GM23338 (cell line): ENCODE results near the gene CMTM5. TPM values are rescaled to one million over a fixed set of nuclear protein-coding genes. Genes with fewer than 3 reads are reported as not detected.

ENCODE experiments used
- ATAC-seq: fragments of 200-7000 bp; cut with Tn5 transposase; 3 replicates; pipeline ENCODE4 v1.9.1; 2020
- DNase-seq: peaks from one replicate; pipeline ENCODE4 v3.0.0-alpha.2; 2015; ENCODE audit warnings: low spot score
- H2AFZ ChIP-seq: fragments of 200-600 bp; sonication (generic); 2 replicates; pipeline ENCODE4 v1.8.0; 2016; ENCODE audit warnings: antibody characterized with exemption, mild to moderate bottlenecking, moderate library complexity
- H3F3A ChIP-seq: fragments of 200-600 bp; sonication (generic); replicated peaks from 2 replicates; pipeline ENCODE4 v1.8.0; 2017; ENCODE audit warnings: antibody characterized with exemption, mixed run types, low read depth
- H3K27ac ChIP-seq: fragments of 200-600 bp; sonication (generic); 2 replicates; pipeline ENCODE4 v1.6.1; 2016; ENCODE audit warnings: low read depth
- H3K27me3 ChIP-seq: fragments of 200-600 bp; sonication (generic); 2 replicates; pipeline ENCODE4 v1.8.0; 2016; ENCODE audit warnings: mild to moderate bottlenecking, mixed run types, moderate library complexity; ENCODE audit not compliant: insufficient read depth
- H3K36me3 ChIP-seq: fragments of 200-600 bp; sonication (generic); 2 replicates; pipeline ENCODE4 v1.8.0; 2016; ENCODE audit warnings: mild to moderate bottlenecking; ENCODE audit not compliant: insufficient read depth
- H3K4me1 ChIP-seq: fragments of 200-600 bp; sonication (generic); 2 replicates; pipeline ENCODE4 v1.8.0; 2016; ENCODE audit warnings: mild to moderate bottlenecking, moderate library complexity; ENCODE audit not compliant: insufficient read depth
- H3K4me2 ChIP-seq: fragments of 200-600 bp; sonication (generic); 2 replicates; pipeline ENCODE4 v1.7.1; 2017; ENCODE audit warnings: mixed run types
- H3K4me3 ChIP-seq: fragments of 200-600 bp; sonication (generic); 2 replicates; pipeline ENCODE4 v1.6.1; 2016; ENCODE audit warnings: mixed run types
- H3K79me2 ChIP-seq: fragments of 200-600 bp; sonication (generic); replicated peaks from 2 replicates; pipeline ENCODE4 v1.8.0; 2017; ENCODE audit warnings: mild to moderate bottlenecking; ENCODE audit not compliant: insufficient read depth
- H3K9me2 ChIP-seq: fragments of 200-600 bp; sonication (generic); 2 replicates; pipeline ENCODE4 v1.8.0; 2017; ENCODE audit not compliant: insufficient read depth
- H4K20me1 ChIP-seq: fragments of 200-600 bp; sonication (generic); replicated peaks from 2 replicates; pipeline ENCODE4 v1.8.0; 2017; ENCODE audit warnings: mild to moderate bottlenecking; ENCODE audit not compliant: insufficient read depth
- H3K27ac Mint-ChIP-seq: 2 replicates; pipeline ENCODE4 v1.8.0; 2020; ENCODE audit warnings: inconsistent platforms, mild to moderate bottlenecking, moderate library complexity, mixed read lengths
- H3K27me3 Mint-ChIP-seq: 3 replicates; pipeline ENCODE4 v1.8.0; 2022; ENCODE audit warnings: low read depth, mild to moderate bottlenecking, moderate library complexity, mixed read lengths, inconsistent platforms; ENCODE audit not compliant: insufficient read depth, poor library complexity
- H3K36me3 Mint-ChIP-seq: 3 replicates; pipeline ENCODE4 v1.8.0; 2021; ENCODE audit warnings: low read depth, mild to moderate bottlenecking, inconsistent platforms, moderate library complexity, mixed read lengths
- H3K4me1 Mint-ChIP-seq: 3 replicates; pipeline ENCODE4 v1.8.0; 2020; ENCODE audit warnings: mild to moderate bottlenecking, inconsistent platforms, mixed read lengths
- H3K4me3 Mint-ChIP-seq: 3 replicates; pipeline ENCODE4 v1.8.0; 2021; ENCODE audit warnings: moderate library complexity, mild to moderate bottlenecking, inconsistent platforms, mixed read lengths
- H3K9me3 Mint-ChIP-seq: 3 replicates; pipeline ENCODE4 v1.8.0; 2020; ENCODE audit warnings: moderate library complexity, mild to moderate bottlenecking, inconsistent platforms, mixed read lengths
- CREB1 ChIP-seq: fragments of 250-450 bp; sonication (Bioruptor Pico); IDR thresholded peaks from 2 replicates; pipeline ENCODE4 v1.5.0; 2020; ENCODE audit warnings: low read depth, mild to moderate bottlenecking, moderate library complexity
- EZH2 ChIP-seq: fragments of 200-600 bp; sonication (generic); IDR thresholded peaks from one replicate; pipeline ENCODE4 v1.8.0; 2017; ENCODE audit warnings: antibody characterized with exemption, mild to moderate bottlenecking, low read depth; ENCODE audit not compliant: unreplicated experiment
- JUNB ChIP-seq: IDR thresholded peaks from one replicate; pipeline ENCODE4 v1.6.1; 2016; ENCODE audit warnings: antibody characterized with exemption; ENCODE audit not compliant: unreplicated experiment
- NANOG ChIP-seq: IDR thresholded peaks from 2 replicates; pipeline ENCODE4 v1.6.1; 2016; ENCODE audit warnings: antibody characterized with exemption, borderline replicate concordance
- POLR2AphosphoS5 ChIP-seq: IDR thresholded peaks from 2 replicates; pipeline ENCODE4 v1.6.1; 2016; ENCODE audit warnings: antibody characterized with exemption, low read depth
- STAT1 ChIP-seq: IDR thresholded peaks from one replicate; pipeline ENCODE4 v1.6.1; 2016; ENCODE audit warnings: antibody characterized with exemption; ENCODE audit not compliant: unreplicated experiment
- ZNF114 ChIP-seq: fragments of 250-450 bp; sonication (Bioruptor Pico); IDR thresholded peaks from 2 replicates; pipeline ENCODE4 v1.5.0; 2020; ENCODE audit warnings: mild to moderate bottlenecking, moderate library complexity
- ZNF331 ChIP-seq: fragments of 250-450 bp; sonication (Bioruptor Pico); IDR thresholded peaks from 2 replicates; pipeline ENCODE4 v1.5.0; 2020; ENCODE audit warnings: low read depth, mild to moderate bottlenecking, moderate library complexity
- polyA plus RNA-seq: library from polyadenylated mRNA; unstranded; fragments of >200 nt; fragmentation: Nextera tagmentation; extraction: Ambion mirVana; gene quantifications from 2 replicates; pipeline ENCODE4 v1.2.1, GENCODE V29; 2016
- total RNA-seq: library from RNA; depleted of rRNA; stranded (reverse); fragments of >200 nt; shearing (Covaris generic); gene quantifications from 2 replicates; pipeline ENCODE4 v1.2.3, GENCODE V29; 2014
- TF ChIP-seq, protein P1 (sequence below): fragments of 250-450 bp; sonication (Bioruptor Pico); IDR thresholded peaks from 2 replicates; pipeline ENCODE4 v1.5.0; 2020; ENCODE audit warnings: mild to moderate bottlenecking, moderate library complexity
- TF ChIP-seq, protein P2 (sequence below): IDR thresholded peaks from 2 replicates; pipeline ENCODE4 v1.6.1; 2016; ENCODE audit warnings: antibody characterized with exemption

Gene CMTM5
- total and polyA plus RNA-seq, 2 experiments from 2014 or later: 0.24 TPM; not detected in 1

DNA sequence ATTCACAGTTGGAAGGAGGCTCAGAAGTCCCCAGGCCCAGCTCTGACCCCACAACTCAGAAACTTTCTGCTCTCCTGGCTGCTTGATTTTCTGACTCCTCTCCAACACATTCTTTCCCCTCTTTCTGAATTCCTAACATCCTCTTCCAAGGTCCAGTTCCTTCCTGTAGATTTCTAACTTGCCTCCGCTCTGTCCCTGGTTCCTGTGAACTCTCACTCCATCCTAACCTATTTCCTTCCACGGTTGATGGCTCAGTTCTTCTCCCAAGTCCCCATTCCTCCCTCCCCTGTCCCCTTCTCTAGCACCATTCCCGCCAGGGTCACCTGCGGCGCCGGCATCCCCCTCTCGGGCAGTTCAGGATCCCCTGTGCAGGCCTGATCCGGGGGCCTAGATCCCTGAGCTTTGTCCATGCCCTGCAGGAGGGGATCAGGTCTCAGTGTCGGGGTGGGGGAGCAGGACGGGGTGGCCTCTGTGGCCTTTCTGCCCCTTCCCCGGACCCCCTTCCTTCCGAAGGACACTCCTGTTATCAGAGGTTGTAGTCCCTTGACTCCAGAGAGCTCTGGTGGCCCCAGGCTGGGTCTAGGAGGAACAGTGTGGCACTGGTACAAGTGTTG is 18.2 kb upstream of the CMTM5 start (continued):
- TF ChIP-seq, protein P1, sequence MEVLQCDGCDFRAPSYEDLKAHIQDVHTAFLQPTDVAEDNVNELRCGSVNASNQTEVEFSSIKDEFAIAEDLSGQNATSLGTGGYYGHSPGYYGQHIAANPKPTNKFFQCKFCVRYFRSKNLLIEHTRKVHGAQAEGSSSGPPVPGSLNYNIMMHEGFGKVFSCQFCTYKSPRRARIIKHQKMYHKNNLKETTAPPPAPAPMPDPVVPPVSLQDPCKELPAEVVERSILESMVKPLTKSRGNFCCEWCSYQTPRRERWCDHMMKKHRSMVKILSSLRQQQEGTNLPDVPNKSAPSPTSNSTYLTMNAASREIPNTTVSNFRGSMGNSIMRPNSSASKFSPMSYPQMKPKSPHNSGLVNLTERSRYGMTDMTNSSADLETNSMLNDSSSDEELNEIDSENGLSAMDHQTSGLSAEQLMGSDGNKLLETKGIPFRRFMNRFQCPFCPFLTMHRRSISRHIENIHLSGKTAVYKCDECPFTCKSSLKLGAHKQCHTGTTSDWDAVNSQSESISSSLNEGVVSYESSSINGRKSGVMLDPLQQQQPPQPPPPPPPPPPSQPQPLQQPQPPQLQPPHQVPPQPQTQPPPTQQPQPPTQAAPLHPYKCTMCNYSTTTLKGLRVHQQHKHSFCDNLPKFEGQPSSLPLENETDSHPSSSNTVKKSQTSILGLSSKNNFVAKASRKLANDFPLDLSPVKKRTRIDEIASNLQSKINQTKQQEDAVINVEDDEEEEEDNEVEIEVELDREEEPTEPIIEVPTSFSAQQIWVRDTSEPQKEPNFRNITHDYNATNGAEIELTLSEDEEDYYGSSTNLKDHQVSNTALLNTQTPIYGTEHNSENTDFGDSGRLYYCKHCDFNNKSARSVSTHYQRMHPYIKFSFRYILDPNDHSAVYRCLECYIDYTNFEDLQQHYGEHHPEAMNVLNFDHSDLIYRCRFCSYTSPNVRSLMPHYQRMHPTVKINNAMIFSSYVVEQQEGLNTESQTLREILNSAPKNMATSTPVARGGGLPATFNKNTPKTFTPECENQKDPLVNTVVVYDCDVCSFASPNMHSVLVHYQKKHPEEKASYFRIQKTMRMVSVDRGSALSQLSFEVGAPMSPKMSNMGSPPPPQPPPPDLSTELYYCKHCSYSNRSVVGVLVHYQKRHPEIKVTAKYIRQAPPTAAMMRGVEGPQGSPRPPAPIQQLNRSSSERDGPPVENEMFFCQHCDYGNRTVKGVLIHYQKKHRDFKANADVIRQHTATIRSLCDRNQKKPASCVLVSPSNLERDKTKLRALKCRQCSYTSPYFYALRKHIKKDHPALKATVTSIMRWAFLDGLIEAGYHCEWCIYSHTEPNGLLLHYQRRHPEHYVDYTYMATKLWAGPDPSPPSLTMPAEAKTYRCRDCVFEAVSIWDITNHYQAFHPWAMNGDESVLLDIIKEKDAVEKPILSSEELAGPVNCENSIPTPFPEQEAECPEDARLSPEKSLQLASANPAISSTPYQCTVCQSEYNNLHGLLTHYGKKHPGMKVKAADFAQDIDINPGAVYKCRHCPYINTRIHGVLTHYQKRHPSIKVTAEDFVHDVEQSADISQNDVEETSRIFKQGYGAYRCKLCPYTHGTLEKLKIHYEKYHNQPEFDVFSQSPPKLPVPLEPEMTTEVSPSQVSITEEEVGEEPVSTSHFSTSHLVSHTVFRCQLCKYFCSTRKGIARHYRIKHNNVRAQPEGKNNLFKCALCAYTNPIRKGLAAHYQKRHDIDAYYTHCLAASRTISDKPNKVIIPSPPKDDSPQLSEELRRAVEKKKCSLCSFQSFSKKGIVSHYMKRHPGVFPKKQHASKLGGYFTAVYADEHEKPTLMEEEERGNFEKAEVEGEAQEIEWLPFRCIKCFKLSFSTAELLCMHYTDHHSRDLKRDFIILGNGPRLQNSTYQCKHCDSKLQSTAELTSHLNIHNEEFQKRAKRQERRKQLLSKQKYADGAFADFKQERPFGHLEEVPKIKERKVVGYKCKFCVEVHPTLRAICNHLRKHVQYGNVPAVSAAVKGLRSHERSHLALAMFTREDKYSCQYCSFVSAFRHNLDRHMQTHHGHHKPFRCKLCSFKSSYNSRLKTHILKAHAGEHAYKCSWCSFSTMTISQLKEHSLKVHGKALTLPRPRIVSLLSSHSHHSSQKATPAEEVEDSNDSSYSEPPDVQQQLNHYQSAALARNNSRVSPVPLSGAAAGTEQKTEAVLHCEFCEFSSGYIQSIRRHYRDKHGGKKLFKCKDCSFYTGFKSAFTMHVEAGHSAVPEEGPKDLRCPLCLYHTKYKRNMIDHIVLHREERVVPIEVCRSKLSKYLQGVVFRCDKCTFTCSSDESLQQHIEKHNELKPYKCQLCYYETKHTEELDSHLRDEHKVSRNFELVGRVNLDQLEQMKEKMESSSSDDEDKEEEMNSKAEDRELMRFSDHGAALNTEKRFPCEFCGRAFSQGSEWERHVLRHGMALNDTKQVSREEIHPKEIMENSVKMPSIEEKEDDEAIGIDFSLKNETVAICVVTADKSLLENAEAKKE: no peak
- TF ChIP-seq POLR2AphosphoS5: no peak
- no peak for TF ChIP-seq STAT1
- no peak for TF ChIP-seq JUNB
- TF ChIP-seq, protein P2, sequence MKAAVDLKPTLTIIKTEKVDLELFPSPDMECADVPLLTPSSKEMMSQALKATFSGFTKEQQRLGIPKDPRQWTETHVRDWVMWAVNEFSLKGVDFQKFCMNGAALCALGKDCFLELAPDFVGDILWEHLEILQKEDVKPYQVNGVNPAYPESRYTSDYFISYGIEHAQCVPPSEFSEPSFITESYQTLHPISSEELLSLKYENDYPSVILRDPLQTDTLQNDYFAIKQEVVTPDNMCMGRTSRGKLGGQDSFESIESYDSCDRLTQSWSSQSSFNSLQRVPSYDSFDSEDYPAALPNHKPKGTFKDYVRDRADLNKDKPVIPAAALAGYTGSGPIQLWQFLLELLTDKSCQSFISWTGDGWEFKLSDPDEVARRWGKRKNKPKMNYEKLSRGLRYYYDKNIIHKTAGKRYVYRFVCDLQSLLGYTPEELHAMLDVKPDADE: no peak
- TF ChIP-seq CREB1 (CRISPR knock-in tag): no peak
- no peak for TF ChIP-seq EZH2
- no peak for TF ChIP-seq ZNF331 (CRISPR knock-in tag)
- TF ChIP-seq ZNF114 (CRISPR knock-in tag): no peak

DNA sequence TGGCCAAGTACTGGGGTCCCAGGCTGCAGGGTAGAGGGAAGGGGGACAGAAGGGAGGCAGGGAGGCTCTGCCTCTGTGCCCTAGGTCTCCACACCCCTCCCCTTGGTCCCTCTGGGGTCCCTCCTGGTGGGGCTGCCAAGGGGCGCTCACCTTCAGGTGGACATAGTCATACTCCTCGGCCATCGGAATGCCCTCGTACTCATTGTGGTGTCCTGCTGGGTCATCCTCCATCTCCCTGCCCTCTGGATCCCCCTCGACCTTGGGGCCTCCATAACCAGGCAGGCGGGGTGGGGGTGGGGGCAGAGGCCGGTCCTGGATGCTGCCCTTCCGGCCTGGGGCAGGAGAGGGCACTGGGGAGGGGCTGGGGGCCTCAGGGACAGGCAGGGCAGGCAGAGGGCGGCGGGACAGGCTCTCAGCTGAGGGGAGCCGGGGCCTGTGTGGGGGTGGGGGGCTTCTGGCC is 17.6 kb upstream of the CMTM5 start:
- Histone ChIP-seq H2AFZ (no peak overlapping the region), H3K36me3 (no peaks in the 10 kb centered on the region), H3K9me2 (no peaks in the 10 kb centered on the region), H3K4me3 (no peak overlapping the region), H3K4me1 (peaks cover 18% of the 10 kb centered on the region), H3K27me3 (peaks cover 17% of the 10 kb centered on the region), H3K4me2 (no peak overlapping the region), H3K27ac (no peak overlapping the region), H4K20me1 (peaks cover 3% of the 10 kb centered on the region; the same call in 1 of the 2 replicates), H3F3A (peaks cover 8% of the 10 kb centered on the region; the same call in 1 of the 2 replicates), H3K79me2 (no peaks in the 10 kb centered on the region)
- Mint-ChIP-seq H3K36me3 (peaks cover 33% of the 10 kb centered on the region), H3K27ac (no peak overlapping the region), H3K4me1 (peaks cover 30% of the 10 kb centered on the region), H3K27me3 (peaks cover 14% of the 10 kb centered on the region), H3K4me3 (no peak overlapping the region), H3K9me3 (no peaks in the 10 kb centered on the region; the same call in 2 of the 3 replicates)
- ATAC-seq (no peak), DNase-seq (no peak)
- no peak for TF ChIP-seq ZNF331 (CRISPR knock-in tag)
- TF ChIP-seq EZH2: no peak
- no peak for TF ChIP-seq NANOG
- TF ChIP-seq, protein P2: no peak
- no peak for TF ChIP-seq CREB1 (CRISPR knock-in tag)
- no peak for TF ChIP-seq STAT1
